ENCODE measurements around the gene TMEM45A. TPM values are rescaled to one million over a fixed set of nuclear protein-coding genes. Genes with fewer than 3 reads are reported as not detected.

The TMEM45A gene
- total and polyA plus RNA-seq, 4 donors = 16.7 to 31.3 (median 21.5) TPM

- WGBS (ENCODE audit: insufficient coverage) = no CpG with 5 or more reads among the region's 4 CpGs
- no peaks in the 10 kb centered on the region for H3K9me3 ChIP-seq (ENCODE audit: control insufficient read depth, insufficient read depth, low read length)
- H3K36me3 ChIP-seq (ENCODE audit: control insufficient read depth, insufficient read depth, low read length) = no peaks in the 10 kb centered on the region
- DNase-seq (ENCODE audit: low read depth in 4 of 6, low spot score in 6 of 6) = no peak
- H3K27me3 ChIP-seq (ENCODE audit: control insufficient read depth, insufficient read depth, low read length) = no peaks in the 10 kb centered on the region
- H3K27ac ChIP-seq (ENCODE audit: low read depth, low read length) = no peak overlapping the region
- no peak overlapping the region for H3K4me3 ChIP-seq (ENCODE audit: low read depth, low read length)
- no peaks in the 10 kb centered on the region for H3K4me1 ChIP-seq (ENCODE audit: control insufficient read depth, insufficient read depth, low read length)
Observed at GRCh38 chr3:100526613-100527346, 34.4 kb downstream of the TMEM45A start.

- Histone ChIP-seq H3K9me3 (ENCODE audit: control insufficient read depth, insufficient read depth, low read length) (no peaks in the 10 kb centered on the region), H3K4me1 (ENCODE audit: control insufficient read depth, insufficient read depth, low read length) (no peaks in the 10 kb centered on the region), H3K27ac (ENCODE audit: low read depth, low read length) (no peak overlapping the region), H3K27me3 (ENCODE audit: control insufficient read depth, insufficient read depth, low read length) (no peaks in the 10 kb centered on the region), H3K36me3 (ENCODE audit: control insufficient read depth, insufficient read depth, low read length) (no peaks in the 10 kb centered on the region), H3K4me3 (ENCODE audit: low read depth, low read length) (no peak overlapping the region)
- DNase-seq (ENCODE audit: low read depth in 4 of 6, low spot score in 6 of 6) = no peak
- no CpG with 5 or more reads among the region's 1 CpG for WGBS (ENCODE audit: insufficient coverage)
Observed at GRCh38 chr3:100527347-100527735, 34.9 kb downstream of the TMEM45A start.

GRCh38 chr3:100531093-100531492, 38.7 kb downstream of the TMEM45A start:
- Histone ChIP-seq H3K27me3 (ENCODE audit: control insufficient read depth, insufficient read depth, low read length) (no peaks in the 10 kb centered on the region), H3K36me3 (ENCODE audit: control insufficient read depth, insufficient read depth, low read length) (no peaks in the 10 kb centered on the region), H3K9me3 (ENCODE audit: control insufficient read depth, insufficient read depth, low read length) (no peaks in the 10 kb centered on the region), H3K4me3 (ENCODE audit: low read depth, low read length) (no peak overlapping the region), H3K27ac (ENCODE audit: low read depth, low read length) (no peak overlapping the region), H3K4me1 (ENCODE audit: control insufficient read depth, insufficient read depth, low read length) (no peaks in the 10 kb centered on the region)
- no CpG with 5 or more reads among the region's 3 CpGs for WGBS (ENCODE audit: insufficient coverage)
- DNase-seq (ENCODE audit: low read depth in 4 of 6, low spot score in 6 of 6) = no peak

GRCh38 chr3:100532411-100532810, 40.0 kb downstream of the TMEM45A start:
- H3K9me3 ChIP-seq (ENCODE audit: control insufficient read depth, insufficient read depth, low read length) = no peaks in the 10 kb centered on the region
- H3K27ac ChIP-seq (ENCODE audit: low read depth, low read length) = no peak overlapping the region
- H3K27me3 ChIP-seq (ENCODE audit: control insufficient read depth, insufficient read depth, low read length) = no peaks in the 10 kb centered on the region
- WGBS (ENCODE audit: insufficient coverage) = 73% methylated on average over 4 of the region's 6 CpGs
- no peaks in the 10 kb centered on the region for H3K36me3 ChIP-seq (ENCODE audit: control insufficient read depth, insufficient read depth, low read length)
- no peak for DNase-seq (ENCODE audit: low read depth in 4 of 6, low spot score in 6 of 6)
- no peaks in the 10 kb centered on the region for H3K4me1 ChIP-seq (ENCODE audit: control insufficient read depth, insufficient read depth, low read length)
- H3K4me3 ChIP-seq (ENCODE audit: low read depth, low read length) = no peak overlapping the region

GRCh38 chr3:100533176-100533575, 40.8 kb downstream of the TMEM45A start:
- no peak overlapping the region for H3K4me3 ChIP-seq (ENCODE audit: low read depth, low read length)
- no peak for DNase-seq (ENCODE audit: low read depth in 4 of 6, low spot score in 6 of 6)
- H3K9me3 ChIP-seq (ENCODE audit: control insufficient read depth, insufficient read depth, low read length) = no peaks in the 10 kb centered on the region
- H3K36me3 ChIP-seq (ENCODE audit: control insufficient read depth, insufficient read depth, low read length) = no peaks in the 10 kb centered on the region
- no peak overlapping the region for H3K27ac ChIP-seq (ENCODE audit: low read depth, low read length)
- no peaks in the 10 kb centered on the region for H3K27me3 ChIP-seq (ENCODE audit: control insufficient read depth, insufficient read depth, low read length)
- H3K4me1 ChIP-seq (ENCODE audit: control insufficient read depth, insufficient read depth, low read length) = no peaks in the 10 kb centered on the region
- WGBS (ENCODE audit: insufficient coverage) = 73% methylated on average over 3 of the region's 3 CpGs

- no peak overlapping the region for H3K4me3 ChIP-seq (ENCODE audit: low read depth, low read length)
- no peaks in the 10 kb centered on the region for H3K9me3 ChIP-seq (ENCODE audit: control insufficient read depth, insufficient read depth, low read length)
- no peak for DNase-seq (ENCODE audit: low read depth in 4 of 6, low spot score in 6 of 6)
- no peak overlapping the region for H3K27ac ChIP-seq (ENCODE audit: low read depth, low read length)
- no peaks in the 10 kb centered on the region for H3K4me1 ChIP-seq (ENCODE audit: control insufficient read depth, insufficient read depth, low read length)
- no CpG with 5 or more reads among the region's 1 CpG for WGBS (ENCODE audit: insufficient coverage)
- H3K27me3 ChIP-seq (ENCODE audit: control insufficient read depth, insufficient read depth, low read length) = no peaks in the 10 kb centered on the region
- no peaks in the 10 kb centered on the region for H3K36me3 ChIP-seq (ENCODE audit: control insufficient read depth, insufficient read depth, low read length)
Observed at GRCh38 chr3:100535610-100535943, 43.2 kb downstream of the TMEM45A start.

- Histone ChIP-seq H3K4me3 (ENCODE audit: low read depth, low read length) (no peak overlapping the region), H3K4me1 (ENCODE audit: control insufficient read depth, insufficient read depth, low read length) (no peaks in the 10 kb centered on the region), H3K27me3 (ENCODE audit: control insufficient read depth, insufficient read depth, low read length) (no peaks in the 10 kb centered on the region), H3K36me3 (ENCODE audit: control insufficient read depth, insufficient read depth, low read length) (no peaks in the 10 kb centered on the region), H3K9me3 (ENCODE audit: control insufficient read depth, insufficient read depth, low read length) (no peaks in the 10 kb centered on the region), H3K27ac (ENCODE audit: low read depth, low read length) (no peak overlapping the region)
- no CpG with 5 or more reads among the region's 2 CpGs for WGBS (ENCODE audit: insufficient coverage)
- no peak for DNase-seq (ENCODE audit: low read depth in 4 of 6, low spot score in 6 of 6)
Observed at GRCh38 chr3:100536093-100536492, 43.7 kb downstream of the TMEM45A start.

GRCh38 chr3:100537646-100538338, 45.4 kb downstream of the TMEM45A start:
- Histone ChIP-seq H3K4me1 (ENCODE audit: control insufficient read depth, insufficient read depth, low read length) (no peaks in the 10 kb centered on the region), H3K36me3 (ENCODE audit: control insufficient read depth, insufficient read depth, low read length) (no peaks in the 10 kb centered on the region), H3K27ac (ENCODE audit: low read depth, low read length) (no peak overlapping the region), H3K9me3 (ENCODE audit: control insufficient read depth, insufficient read depth, low read length) (no peaks in the 10 kb centered on the region), H3K27me3 (ENCODE audit: control insufficient read depth, insufficient read depth, low read length) (no peaks in the 10 kb centered on the region), H3K4me3 (ENCODE audit: low read depth, low read length) (no peak overlapping the region)
- WGBS (ENCODE audit: insufficient coverage) = 91% methylated on average over 5 of the region's 5 CpGs
- DNase-seq (ENCODE audit: low read depth in 4 of 6, low spot score in 6 of 6) = no peak

- DNase-seq (ENCODE audit: low read depth in 4 of 6, low spot score in 6 of 6) = no peak
- H3K27me3 ChIP-seq (ENCODE audit: control insufficient read depth, insufficient read depth, low read length) = no peaks in the 10 kb centered on the region
- no peaks in the 10 kb centered on the region for H3K36me3 ChIP-seq (ENCODE audit: control insufficient read depth, insufficient read depth, low read length)
- H3K9me3 ChIP-seq (ENCODE audit: control insufficient read depth, insufficient read depth, low read length) = no peaks in the 10 kb centered on the region
- no peak overlapping the region for H3K4me3 ChIP-seq (ENCODE audit: low read depth, low read length)
- no CpG with 5 or more reads among the region's 1 CpG for WGBS (ENCODE audit: insufficient coverage)
- no peaks in the 10 kb centered on the region for H3K4me1 ChIP-seq (ENCODE audit: control insufficient read depth, insufficient read depth, low read length)
- H3K27ac ChIP-seq (ENCODE audit: low read depth, low read length) = no peak overlapping the region
Observed at GRCh38 chr3:100538339-100538706, 45.9 kb downstream of the TMEM45A start.

GRCh38 chr3:100540791-100541334, 48.4 kb downstream of the TMEM45A start:
- no peak overlapping the region for H3K27ac ChIP-seq (ENCODE audit: low read depth, low read length)
- no peaks in the 10 kb centered on the region for H3K36me3 ChIP-seq (ENCODE audit: control insufficient read depth, insufficient read depth, low read length)
- no peak overlapping the region for H3K4me3 ChIP-seq (ENCODE audit: low read depth, low read length)
- H3K27me3 ChIP-seq (ENCODE audit: control insufficient read depth, insufficient read depth, low read length) = no peaks in the 10 kb centered on the region
- no peak for DNase-seq (ENCODE audit: low read depth in 4 of 6, low spot score in 6 of 6)
- 93% methylated on average over 2 of the region's 2 CpGs for WGBS (ENCODE audit: insufficient coverage)
- no peaks in the 10 kb centered on the region for H3K9me3 ChIP-seq (ENCODE audit: control insufficient read depth, insufficient read depth, low read length)
- H3K4me1 ChIP-seq (ENCODE audit: control insufficient read depth, insufficient read depth, low read length) = no peaks in the 10 kb centered on the region

Measured in spinal cord (tissue), 10 donors.